Measurements from ENCODE around the gene PODXL. TPM values are rescaled to one million over a fixed set of nuclear protein-coding genes. Genes with fewer than 3 reads are reported as not detected.

The PODXL gene
- total and polyA plus RNA-seq, 11 donors: 30.9 to 230 (median 71.8) TPM

DNA sequence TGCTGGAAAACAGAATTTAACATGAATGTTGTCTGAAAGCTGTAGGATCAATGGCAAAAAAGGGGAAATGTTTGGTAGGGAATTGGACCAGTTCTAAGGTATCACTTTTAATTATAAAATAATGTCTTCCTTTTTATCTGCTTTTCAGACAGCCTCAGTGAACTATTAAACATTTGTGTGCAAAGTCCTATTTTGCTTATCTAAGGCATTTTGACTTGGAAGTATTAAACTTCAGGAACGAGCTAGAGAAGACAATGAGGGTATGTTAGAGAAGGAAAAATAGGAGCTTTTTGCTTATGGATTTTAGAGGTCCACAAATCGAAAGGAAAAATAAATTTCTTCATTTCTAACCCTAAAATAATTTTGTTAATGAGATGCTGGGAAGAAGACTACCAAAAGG, 63.3 kb downstream of the PODXL start:
- intact Hi-C loops (cut with DNase I): no loop called here
- no peak overlapping the region for H3K4me3 ChIP-seq
- peaks cover 0 to 44% (median 9%) of the 10 kb centered on the region in 9 donors for H3K36me3 ChIP-seq
- no peak for TF ChIP-seq POLR2A (IDR thresholded peaks at IDR 0.05)
- TF ChIP-seq, protein P1, sequence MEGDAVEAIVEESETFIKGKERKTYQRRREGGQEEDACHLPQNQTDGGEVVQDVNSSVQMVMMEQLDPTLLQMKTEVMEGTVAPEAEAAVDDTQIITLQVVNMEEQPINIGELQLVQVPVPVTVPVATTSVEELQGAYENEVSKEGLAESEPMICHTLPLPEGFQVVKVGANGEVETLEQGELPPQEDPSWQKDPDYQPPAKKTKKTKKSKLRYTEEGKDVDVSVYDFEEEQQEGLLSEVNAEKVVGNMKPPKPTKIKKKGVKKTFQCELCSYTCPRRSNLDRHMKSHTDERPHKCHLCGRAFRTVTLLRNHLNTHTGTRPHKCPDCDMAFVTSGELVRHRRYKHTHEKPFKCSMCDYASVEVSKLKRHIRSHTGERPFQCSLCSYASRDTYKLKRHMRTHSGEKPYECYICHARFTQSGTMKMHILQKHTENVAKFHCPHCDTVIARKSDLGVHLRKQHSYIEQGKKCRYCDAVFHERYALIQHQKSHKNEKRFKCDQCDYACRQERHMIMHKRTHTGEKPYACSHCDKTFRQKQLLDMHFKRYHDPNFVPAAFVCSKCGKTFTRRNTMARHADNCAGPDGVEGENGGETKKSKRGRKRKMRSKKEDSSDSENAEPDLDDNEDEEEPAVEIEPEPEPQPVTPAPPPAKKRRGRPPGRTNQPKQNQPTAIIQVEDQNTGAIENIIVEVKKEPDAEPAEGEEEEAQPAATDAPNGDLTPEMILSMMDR (IDR thresholded peaks at IDR 0.05): no peak
- no peaks in the 10 kb centered on the region for H3K9me3 ChIP-seq
- peaks cover 0 to 12% (median 2%) of the 10 kb centered on the region in 12 donors for H3K4me1 ChIP-seq
- DNase-seq (no peak), ATAC-seq (no peak)
- 87 to 92% (median 90%) methylated on average over 2 of the region's 2 CpGs for WGBS, 4 donors
- no peaks in the 10 kb centered on the region for H3K27me3 ChIP-seq
- no peak overlapping the region for H3K27ac ChIP-seq

DNA sequence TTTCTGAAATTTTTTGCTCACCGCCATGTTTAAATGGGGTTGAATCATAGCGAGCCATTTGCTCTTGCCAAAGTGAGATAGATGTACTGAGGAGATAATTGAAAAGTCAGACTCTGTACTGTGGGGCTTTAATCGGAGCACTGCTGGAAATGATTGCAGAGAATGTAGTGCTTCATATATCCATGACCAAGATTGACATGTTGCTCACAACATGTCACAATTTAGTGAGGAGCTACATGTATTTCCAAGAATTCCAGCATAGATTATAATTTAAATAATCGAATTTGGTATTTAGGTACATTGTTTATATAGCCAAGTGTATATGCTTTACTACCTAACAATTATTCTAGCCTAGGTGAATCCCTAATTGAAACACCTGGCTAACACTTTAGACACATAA, 66.5 kb downstream of the PODXL start:
- peaks cover 0 to 33% (median 13%) of the 10 kb centered on the region in 9 donors for H3K36me3 ChIP-seq
- no peaks in the 10 kb centered on the region for H3K27me3 ChIP-seq
- DNase-seq (no peak), ATAC-seq (no peak)
- no peak overlapping the region for H3K27ac ChIP-seq
- intact Hi-C loops (cut with DNase I): no loop called here
- H3K4me1 ChIP-seq: peaks cover 0 to 9% (median 0%) of the 10 kb centered on the region in 12 donors
- TF ChIP-seq, protein P1 (IDR thresholded peaks at IDR 0.05): no peak
- no peak for TF ChIP-seq POLR2A (IDR thresholded peaks at IDR 0.05)
- no peak overlapping the region for H3K4me3 ChIP-seq
- H3K9me3 ChIP-seq: no peaks in the 10 kb centered on the region
- WGBS, 4 donors: 94 to 96% (median 96%) methylated on average over 4 of the region's 4 CpGs

DNA sequence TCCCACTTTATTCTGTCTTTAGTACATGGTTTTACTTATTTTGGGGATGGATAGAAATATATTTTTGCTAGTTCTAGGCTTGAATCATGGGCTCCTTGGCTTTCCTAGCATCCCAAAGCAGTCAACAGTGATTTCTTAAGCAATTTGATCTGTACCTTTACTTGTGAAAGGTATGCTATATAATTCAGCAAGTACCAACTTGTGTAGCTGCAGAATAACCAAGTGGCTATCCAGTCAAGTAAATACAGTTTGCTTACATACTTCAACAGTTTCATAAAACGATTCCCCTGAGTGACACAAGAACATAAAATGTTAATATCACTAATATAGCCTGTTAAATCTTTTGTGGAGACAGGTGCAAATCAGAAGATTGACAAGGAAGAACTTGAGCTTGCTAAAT, 67.2 kb downstream of the PODXL start:
- Histone ChIP-seq H3K36me3 (peaks cover 0 to 37% (median 13%) of the 10 kb centered on the region in 9 donors), H3K27ac (no peak overlapping the region), H3K4me3 (no peak overlapping the region), H3K27me3 (no peaks in the 10 kb centered on the region), H3K9me3 (no peaks in the 10 kb centered on the region), H3K4me1 (peaks cover 0 to 9% (median 0%) of the 10 kb centered on the region in 12 donors)
- ATAC-seq: no peak
- intact Hi-C loops (cut with DNase I): no loop called here
- no peak for DNase-seq
- WGBS, 4 donors: 81 to 94% (median 89%) methylated on average over 1 of the region's 1 CpG
- TF ChIP-seq, protein P1 (IDR thresholded peaks at IDR 0.05): no peak
- no peak for TF ChIP-seq POLR2A (IDR thresholded peaks at IDR 0.05)

DNA sequence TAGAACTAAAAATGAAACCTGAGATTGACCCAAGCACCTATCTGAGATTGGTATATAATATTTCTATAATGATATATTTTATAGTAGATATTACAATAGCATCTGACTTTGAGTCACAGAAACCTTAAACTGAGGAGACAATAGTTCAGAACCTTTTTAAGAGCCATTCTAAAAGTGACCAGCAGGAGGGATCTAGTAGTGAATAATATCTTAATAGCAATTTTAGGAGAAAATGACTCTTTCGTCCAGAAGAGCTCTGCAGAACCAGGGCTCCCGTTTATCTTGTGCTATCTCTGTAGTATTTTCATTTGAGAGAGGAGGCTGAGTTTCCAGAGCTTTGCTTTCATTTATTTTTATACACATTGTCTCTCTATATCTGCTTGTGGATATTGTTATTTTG, 68.1 kb downstream of the PODXL start:
- DNase-seq (no peak), ATAC-seq (no peak)
- intact Hi-C loops (cut with DNase I): no loop called here
- Histone ChIP-seq H3K4me1 (peaks cover 0 to 9% (median 0%) of the 10 kb centered on the region in 12 donors), H3K4me3 (no peak overlapping the region), H3K27ac (no peak overlapping the region), H3K9me3 (no peaks in the 10 kb centered on the region), H3K36me3 (peaks cover 0 to 44% (median 13%) of the 10 kb centered on the region in 9 donors), H3K27me3 (no peaks in the 10 kb centered on the region)
- TF ChIP-seq, protein P1 (IDR thresholded peaks at IDR 0.05): peak in 10 of 12 donors; percentile 13 to 50 (median 34)
- no peak for TF ChIP-seq POLR2A (IDR thresholded peaks at IDR 0.05)
- 43 to 74% (median 61%) methylated on average over 2 of the region's 2 CpGs for WGBS, 4 donors

All from heart left ventricle (tissue), 16 donors.